Amygdala (tissue), 56 donors: ENCODE results near the gene PRODH2.
"Not testable (repeated sequence)": the region's sequence is repeated elsewhere in the genome, so short reads cannot be mapped to it uniquely, and the experiment has no call there.

Source experiments
- DNase-seq, 56 donors: peaks; one replicate each; lab custom pipeline; 2025; lab: John Stamatoyannopoulos, UW

PRODH2 gene

GRCh38 chr19:35784503-35785338 lies 27.9 kb downstream of the PRODH2 start:
- DNase-seq: no peak

- no peak for DNase-seq
Measured at GRCh38 chr19:35783469-35784434, 28.9 kb downstream of the PRODH2 start.

DNA sequence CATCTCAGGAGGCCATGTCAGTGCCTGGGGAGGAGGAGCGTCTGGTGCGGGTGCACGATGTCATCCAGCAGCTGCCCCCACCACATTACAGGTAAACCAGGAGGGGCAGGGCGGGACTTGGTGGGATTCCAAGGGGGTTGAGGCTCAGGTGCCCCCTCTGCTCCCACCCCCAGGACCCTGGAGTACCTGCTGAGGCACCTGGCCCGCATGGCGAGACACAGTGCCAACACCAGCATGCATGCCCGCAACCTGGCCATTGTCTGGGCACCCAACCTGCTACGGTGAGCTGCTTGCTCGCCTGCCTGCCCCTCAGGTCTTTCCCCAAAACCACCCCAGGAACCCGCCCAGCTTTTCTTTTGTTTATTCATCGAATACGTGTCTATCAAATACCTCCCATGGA lies 30.1 kb downstream of the PRODH2 start:
- no peak for DNase-seq

DNA sequence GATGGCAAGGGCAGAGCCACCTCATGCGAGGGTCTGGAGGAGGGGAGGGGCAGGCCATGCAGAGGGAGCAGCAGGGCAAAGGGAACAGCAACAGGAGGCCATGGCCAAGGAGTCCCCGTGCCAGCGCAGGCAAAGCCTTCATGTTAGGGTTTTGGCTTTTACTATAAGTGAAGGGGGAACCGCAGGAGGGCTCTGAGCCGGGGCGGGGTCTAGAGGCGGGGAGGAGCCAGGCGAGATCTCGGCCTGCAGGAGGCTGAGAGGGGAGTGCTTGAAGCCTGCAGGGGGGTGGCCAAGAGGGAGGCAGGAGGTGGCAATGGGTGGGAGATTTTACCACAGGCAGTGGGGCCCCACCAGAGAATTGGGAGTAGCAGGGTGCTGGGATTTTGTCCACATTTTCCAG lies 31.0 kb downstream of the PRODH2 start:
- no peak for DNase-seq

GRCh38 chr19:35780717-35781116 lies 31.9 kb downstream of the PRODH2 start:
- DNase-seq: no peak

GRCh38 chr19:35780058-35780457 lies 32.6 kb downstream of the PRODH2 start:
- no peak for DNase-seq

DNA sequence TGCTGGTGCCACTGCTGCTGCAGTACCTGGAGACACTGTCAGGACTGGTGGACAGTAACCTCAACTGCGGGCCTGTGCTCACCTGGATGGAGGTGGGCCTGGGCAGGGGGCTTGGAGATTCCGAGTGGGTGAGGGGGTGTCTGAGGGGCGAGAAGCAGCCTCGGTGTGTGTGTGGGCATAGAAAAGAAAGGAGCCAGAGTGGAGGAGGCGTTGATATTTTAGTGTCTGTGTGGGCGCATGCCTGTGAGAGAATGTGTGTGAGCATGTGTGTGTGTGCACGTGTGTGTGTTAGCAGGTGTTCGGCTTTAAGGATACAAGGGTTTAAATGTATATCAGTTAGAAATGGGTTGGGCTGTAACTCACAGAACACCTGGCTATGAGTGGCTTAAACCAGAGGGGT lies 33.6 kb downstream of the PRODH2 start:
- no peak for DNase-seq

DNA sequence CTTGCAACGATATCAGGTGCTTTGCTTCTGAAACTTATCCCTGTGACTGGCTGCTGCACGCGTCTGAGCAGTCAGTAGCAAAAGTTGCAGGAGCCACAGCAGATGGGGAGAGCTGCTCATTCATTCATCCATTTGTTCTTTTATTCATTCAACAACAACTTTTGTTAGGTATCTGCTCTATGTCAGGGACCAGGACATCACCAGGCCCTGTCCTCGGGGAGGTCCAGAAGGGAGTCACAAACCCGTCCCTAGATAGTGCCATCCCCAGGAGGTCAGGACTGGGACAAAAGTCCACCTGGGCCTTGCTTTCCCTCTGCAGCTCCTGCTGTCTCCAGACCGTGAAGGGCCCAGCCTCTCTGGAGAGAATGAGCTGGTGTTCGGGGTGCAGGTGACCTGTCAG lies 34.7 kb downstream of the PRODH2 start:
- no peak for DNase-seq

DNA sequence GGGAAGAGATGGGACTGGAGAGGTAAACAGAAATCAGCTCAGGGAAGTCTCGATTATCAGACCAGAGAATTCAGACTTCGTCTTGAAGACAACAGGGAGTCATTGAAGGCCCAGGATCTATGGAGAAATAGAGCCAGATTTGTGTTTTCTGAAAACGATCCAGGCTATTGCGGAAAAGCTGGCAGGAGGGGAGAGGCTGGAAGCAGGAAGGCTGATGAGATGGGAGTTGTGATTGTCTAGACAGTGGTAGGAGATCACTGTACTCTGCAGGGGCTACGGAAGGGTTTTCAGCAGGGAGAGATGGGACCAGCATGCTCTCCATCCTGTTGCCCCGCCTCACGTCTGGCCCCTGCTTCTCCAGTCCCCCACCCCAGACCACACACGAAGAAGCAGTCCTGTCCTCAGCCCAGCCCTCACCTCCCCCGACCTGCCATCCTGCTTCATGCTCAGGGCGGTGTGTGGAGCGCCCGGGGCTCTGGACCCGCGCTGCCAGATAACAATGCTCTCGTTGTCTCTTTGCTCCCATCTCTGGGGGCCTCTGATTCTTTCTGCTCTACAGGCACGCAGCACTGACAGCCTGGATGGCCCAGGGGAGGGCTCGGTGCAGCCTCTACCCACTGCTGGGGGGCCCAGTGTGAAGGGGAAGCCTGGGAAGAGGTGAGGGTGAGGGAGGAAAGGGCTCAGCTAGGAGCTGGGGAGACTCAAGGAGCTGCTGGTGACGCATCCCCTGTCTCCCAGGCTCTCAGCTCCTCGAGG lies 35.4 kb downstream of the PRODH2 start:
- DNase-seq: peak in 23 of 56 donors; percentile 9 to 55 (median 34)

- peak in 3 of 56 donors; percentile 18 to 33 (median 28) for DNase-seq
Measured at GRCh38 chr19:35776102-35776788, 36.4 kb downstream of the PRODH2 start.

DNA sequence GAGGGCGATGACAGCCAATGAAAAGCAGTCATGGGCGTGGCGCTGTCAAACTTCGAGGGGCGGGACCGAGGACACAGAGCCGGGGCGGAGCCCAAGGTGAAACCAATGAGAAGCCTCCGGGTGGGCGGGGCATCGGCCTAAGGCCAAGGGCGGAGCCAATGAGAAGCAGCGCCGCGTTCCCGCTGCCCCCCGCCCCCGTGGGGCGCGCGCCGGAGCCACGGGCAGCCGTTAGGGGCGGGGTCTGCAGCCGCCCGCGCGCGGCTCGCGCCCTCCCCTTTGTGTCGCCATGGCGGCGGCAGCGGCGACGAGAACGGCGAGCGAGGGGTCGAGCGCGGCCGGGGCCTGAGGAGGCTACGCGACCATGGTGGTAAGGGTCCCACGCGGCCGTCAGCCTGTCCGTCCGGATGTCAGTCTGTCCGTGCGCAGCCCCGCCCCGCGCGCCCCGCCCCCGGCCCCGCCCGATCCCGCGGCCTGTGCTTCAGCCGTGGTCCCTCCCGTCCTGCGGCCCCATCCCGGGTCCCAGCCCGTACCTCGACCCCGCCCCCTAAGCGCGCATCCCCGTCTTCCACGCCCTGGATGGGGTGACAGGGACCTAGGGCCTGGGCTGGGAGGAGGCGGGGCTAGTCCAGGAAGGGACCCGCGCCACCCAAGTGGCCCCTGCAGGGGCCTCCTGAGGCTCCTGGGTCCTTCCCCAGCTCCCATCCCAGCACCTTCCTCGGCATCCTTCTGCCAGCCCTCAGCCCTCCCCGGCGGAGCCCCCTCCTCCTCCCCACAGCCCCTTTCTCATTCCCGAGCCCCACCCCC lies 37.1 kb downstream of the PRODH2 start, which contains the start of gene ARHGAP33:
Gene ARHGAP33, plus strand, starts transcription at position 267 of the 804 bp plus-strand sequence. Its CDS starts 95 bp downstream, at position 362.
- peak; percentile 56 to 99 (median 95) for DNase-seq

DNA sequence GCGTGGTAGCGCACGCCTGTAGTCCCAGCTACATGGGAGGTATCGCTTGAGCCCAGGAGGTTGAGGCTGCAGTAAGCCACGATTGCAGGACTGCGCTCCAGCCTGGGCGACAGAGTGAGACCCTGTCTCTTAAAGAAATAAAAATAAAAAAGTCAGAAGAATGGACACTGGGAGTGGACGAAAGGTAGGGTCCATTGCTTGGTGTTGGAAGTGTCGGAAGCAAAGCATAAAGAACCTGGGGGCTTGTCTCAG lies 37.7 kb downstream of the PRODH2 start:
- no peak for DNase-seq

DNA sequence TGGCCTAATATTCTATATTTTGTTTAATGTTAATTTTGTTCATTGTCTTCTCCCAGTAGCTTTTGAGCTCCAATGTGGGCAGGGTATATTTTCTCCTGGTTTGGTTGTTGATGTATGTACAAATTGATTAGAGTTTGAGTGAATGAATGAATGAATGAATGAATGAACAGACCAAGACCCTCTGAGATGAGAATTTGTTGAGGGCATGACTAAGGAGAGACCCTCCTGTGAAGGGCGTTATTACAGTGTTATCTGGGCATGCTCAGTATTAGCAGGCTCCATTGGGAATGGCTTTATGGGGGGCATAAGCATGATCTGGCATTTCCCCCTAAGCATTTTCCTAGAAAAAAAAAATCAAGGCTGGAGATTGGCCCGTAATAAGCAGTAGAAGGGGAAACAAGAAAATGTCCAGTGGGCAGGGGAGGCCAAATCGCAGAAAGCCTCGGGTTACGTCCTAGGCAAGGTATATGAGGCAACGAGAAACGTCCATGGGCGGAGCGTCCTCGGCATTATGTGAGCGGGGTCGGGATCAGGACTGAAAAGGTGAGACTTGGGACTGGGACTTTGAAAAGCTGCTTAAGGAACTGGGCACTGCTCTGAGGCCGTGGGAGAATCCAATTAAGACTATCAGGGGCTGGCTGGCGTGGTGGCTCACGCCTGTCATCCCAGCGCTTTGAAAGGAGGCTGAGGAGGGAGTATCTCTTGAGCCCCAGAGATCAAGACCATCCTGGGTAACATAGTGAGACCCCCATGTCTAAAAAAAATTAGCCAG lies 38.2 kb downstream of the PRODH2 start:
- DNase-seq: no peak

DNA sequence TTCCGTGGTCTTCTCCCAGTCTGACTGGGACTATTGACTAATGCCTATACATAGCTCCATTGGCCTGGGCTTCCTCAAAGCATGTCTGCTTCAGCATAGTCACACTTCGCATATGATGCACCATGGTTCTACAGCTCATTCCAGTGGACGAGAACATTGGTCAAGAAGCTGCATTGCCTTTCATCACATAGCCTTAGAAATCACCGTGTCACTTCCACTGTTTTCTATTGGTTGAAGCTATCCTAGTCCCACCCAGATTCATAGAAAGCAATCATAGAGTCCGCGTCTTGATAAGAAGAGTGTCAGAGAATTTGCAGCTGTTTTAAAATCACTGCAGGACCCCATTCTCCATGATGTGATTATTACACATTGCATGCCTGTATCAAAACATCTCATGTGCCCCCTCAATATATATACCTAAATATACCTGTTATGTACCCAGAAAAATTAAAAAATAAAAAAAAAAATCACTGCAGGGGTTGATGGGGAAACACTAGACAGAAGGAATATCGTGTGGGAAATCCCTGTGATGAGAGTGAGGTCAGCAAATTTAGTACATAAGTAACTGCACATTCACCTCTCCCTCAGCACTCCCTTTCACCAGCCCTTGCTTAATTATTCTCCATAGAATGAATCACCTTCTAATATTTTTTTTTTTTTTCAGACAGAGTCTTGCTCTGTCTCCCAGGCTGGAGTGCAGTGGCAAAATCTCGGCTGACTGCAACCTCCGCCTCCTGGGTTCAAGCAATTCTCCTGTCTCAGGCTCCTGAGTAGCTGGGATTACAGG lies 39.4 kb downstream of the PRODH2 start:
- no peak for DNase-seq

- DNase-seq: not testable (repeated sequence)
Measured at GRCh38 chr19:35772362-35772761, 40.3 kb downstream of the PRODH2 start.

DNA sequence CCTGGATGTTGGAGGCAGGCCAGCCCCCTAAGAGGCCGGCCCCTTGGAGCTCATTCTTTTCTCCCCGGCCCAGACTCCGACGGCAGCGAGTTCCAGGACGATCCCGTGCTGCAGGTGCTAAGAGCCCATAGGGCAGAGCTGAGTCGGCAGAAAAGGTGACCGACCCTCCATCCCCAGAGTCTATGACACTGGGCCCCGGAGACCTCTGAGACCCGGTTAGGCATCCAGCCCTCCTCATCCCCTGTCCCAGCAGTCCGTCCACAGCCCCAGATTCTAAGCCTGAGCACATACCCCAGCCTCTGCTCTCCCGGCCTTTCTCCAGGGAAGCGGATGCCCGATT lies 44.6 kb downstream of the PRODH2 start:
- DNase-seq: no peak

GRCh38 chr19:35767288-35768081 lies 45.2 kb downstream of the PRODH2 start:
- DNase-seq: no peak
